ENCODE data around the gene GRM1. TPM values are rescaled to one million over a fixed set of nuclear protein-coding genes. Genes with fewer than 3 reads are reported as not detected.

The GRM1 gene
- total and polyA plus RNA-seq, 2 donors (not counting 1 experiment from before 2014, with no cell fraction given): 0.17 TPM; not detected in 1

DNA sequence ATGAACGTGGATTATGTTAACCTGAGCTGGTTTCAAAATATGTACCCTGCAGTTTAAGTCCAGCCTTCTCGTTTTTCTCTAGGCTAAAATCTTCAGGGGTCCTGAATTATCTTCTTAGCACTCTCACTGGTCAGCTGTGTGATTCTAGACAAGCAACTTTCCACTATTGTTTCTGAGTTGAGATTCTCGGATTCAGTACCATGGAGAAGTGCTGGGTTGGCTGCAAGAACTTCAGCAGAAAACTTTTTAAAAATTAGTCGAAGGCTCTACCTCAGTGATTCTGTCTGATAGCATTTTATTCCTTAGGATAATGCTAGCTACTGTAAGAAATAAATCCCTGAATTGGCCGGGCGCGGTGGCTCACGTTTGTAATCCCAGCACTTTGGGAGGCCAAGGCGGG lies 173.7 kb downstream of the GRM1 start:
- no peak for TF ChIP-seq EZH2 (IDR thresholded peaks at IDR 0.05; ENCODE audit: low read length, missing control alignments)
- TF ChIP-seq, protein P1, sequence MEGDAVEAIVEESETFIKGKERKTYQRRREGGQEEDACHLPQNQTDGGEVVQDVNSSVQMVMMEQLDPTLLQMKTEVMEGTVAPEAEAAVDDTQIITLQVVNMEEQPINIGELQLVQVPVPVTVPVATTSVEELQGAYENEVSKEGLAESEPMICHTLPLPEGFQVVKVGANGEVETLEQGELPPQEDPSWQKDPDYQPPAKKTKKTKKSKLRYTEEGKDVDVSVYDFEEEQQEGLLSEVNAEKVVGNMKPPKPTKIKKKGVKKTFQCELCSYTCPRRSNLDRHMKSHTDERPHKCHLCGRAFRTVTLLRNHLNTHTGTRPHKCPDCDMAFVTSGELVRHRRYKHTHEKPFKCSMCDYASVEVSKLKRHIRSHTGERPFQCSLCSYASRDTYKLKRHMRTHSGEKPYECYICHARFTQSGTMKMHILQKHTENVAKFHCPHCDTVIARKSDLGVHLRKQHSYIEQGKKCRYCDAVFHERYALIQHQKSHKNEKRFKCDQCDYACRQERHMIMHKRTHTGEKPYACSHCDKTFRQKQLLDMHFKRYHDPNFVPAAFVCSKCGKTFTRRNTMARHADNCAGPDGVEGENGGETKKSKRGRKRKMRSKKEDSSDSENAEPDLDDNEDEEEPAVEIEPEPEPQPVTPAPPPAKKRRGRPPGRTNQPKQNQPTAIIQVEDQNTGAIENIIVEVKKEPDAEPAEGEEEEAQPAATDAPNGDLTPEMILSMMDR (conservative IDR thresholded peaks at IDR 0.05 in 1 of 2, IDR thresholded peaks at IDR 0.05 in 1 of 2; ENCODE audit: low read depth in 1 of 2, low read length in 2 of 2): no peak
- no peak overlapping the region for H3K4me2 ChIP-seq (ENCODE audit: extremely low read depth, insufficient read depth, low read length)
- no peak overlapping the region for H3K4me3 ChIP-seq (replicated peaks in 1 of 4; ENCODE audit: control extremely low read depth in 1 of 4, insufficient read depth in 1 of 4, low read depth in 3 of 4, low read length in 4 of 4)

DNA sequence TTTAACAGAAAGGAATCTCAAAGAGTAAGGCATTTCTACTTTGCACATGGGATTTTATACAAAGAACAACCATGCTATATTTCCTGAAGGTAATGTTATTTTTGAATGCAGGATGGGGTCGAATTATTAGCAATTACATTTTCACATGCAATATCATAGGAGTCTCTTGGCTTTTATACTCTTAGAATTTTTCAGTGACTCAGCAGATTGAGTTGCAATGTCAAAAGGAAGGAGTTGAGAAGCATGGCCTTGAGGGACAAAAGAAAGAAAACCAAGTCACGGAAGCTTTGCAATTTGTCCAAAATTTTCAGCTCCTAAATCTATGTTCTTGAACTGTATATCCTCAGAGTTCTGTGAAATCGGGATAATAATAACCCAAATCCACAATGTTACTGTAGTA lies 181.1 kb downstream of the GRM1 start:
- DNase-seq (ENCODE audit: low read depth in 2 of 2): no peak
- Histone ChIP-seq H3K4me1 (ENCODE audit: control insufficient read depth, extremely low read depth, insufficient read depth, low read length) (no peaks in the 10 kb centered on the region), H3K9ac (ENCODE audit: insufficient read depth, low read length) (no peak overlapping the region), H3K36me3 (ENCODE audit: control insufficient read depth, insufficient read depth, low read length) (no peaks in the 10 kb centered on the region), H3K27ac (ENCODE audit: insufficient read depth, low read length) (no peak overlapping the region), H3K4me2 (ENCODE audit: extremely low read depth, insufficient read depth, low read length) (no peak overlapping the region), H4K20me1 (ENCODE audit: control insufficient read depth, extremely low read depth, insufficient read depth, low read length) (no peaks in the 10 kb centered on the region), H3K9me3 (ENCODE audit: control insufficient read depth, insufficient read depth, low read depth, low read length) (no peaks in the 10 kb centered on the region), H3K27me3 (ENCODE audit: control insufficient read depth, insufficient read depth, low read length) (no peaks in the 10 kb centered on the region), H2AFZ (ENCODE audit: low read length) (no peak overlapping the region), H3K79me2 (ENCODE audit: control insufficient read depth, insufficient read depth, low read length) (no peaks in the 10 kb centered on the region), H3K4me3 (replicated peaks in 1 of 4; ENCODE audit: control extremely low read depth in 1 of 4, insufficient read depth in 1 of 4, low read depth in 3 of 4, low read length in 4 of 4) (no peak overlapping the region)
- TF ChIP-seq, protein P1 (conservative IDR thresholded peaks at IDR 0.05 in 1 of 2, IDR thresholded peaks at IDR 0.05 in 1 of 2; ENCODE audit: low read depth in 1 of 2, low read length in 2 of 2): no peak
- no peak for TF ChIP-seq EZH2 (IDR thresholded peaks at IDR 0.05; ENCODE audit: low read length, missing control alignments)

More for the DNA sequence above, 173.7 kb downstream of the GRM1 start:
- H4K20me1 ChIP-seq (ENCODE audit: control insufficient read depth, extremely low read depth, insufficient read depth, low read length): no peaks in the 10 kb centered on the region
- H3K4me1 ChIP-seq (ENCODE audit: control insufficient read depth, extremely low read depth, insufficient read depth, low read length): no peaks in the 10 kb centered on the region
- H3K79me2 ChIP-seq (ENCODE audit: control insufficient read depth, insufficient read depth, low read length): no peaks in the 10 kb centered on the region
- H3K9ac ChIP-seq (ENCODE audit: insufficient read depth, low read length): no peak overlapping the region
- no peak overlapping the region for H3K27ac ChIP-seq (ENCODE audit: insufficient read depth, low read length)
- no peak for DNase-seq (ENCODE audit: low read depth in 2 of 2)
- H3K9me3 ChIP-seq (ENCODE audit: control insufficient read depth, insufficient read depth, low read depth, low read length): no peaks in the 10 kb centered on the region
- H3K36me3 ChIP-seq (ENCODE audit: control insufficient read depth, insufficient read depth, low read length): no peaks in the 10 kb centered on the region
- no peak overlapping the region for H2AFZ ChIP-seq (ENCODE audit: low read length)
- H3K27me3 ChIP-seq (ENCODE audit: control insufficient read depth, insufficient read depth, low read length): no peaks in the 10 kb centered on the region

DNA sequence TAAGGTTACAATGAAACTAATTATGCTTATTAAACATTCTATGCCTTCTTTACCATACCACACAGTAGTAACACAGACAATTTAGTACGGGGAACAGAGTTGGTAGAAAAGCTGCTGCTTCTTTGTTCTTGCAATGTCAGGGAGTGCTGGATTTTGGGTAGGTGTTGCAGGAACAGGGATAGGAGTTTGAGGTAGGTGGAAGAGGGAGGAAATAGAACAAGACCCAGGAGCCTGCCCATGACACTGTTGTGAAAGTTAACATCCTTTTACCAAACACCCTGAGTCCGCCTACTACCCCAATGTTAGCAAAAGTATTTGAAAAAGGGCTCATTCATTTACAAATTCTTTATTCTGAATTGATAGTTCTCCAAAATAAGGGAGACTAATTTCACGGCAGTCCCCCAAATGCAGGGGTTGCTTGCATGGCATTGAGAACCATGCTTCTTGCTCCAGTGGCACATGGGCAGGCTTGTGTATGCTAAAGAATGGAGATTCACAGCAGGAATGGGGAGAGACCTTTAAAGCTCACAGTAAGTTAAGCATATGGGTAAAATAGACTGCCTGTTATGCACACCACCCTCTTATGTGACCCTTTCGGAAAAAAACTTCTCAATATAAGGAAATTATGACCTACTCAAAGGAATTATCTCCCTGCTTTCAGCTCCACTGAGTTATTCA lies 181.7 kb downstream of the GRM1 start:
- H4K20me1 ChIP-seq (ENCODE audit: control insufficient read depth, extremely low read depth, insufficient read depth, low read length): no peaks in the 10 kb centered on the region
- H3K27me3 ChIP-seq (ENCODE audit: control insufficient read depth, insufficient read depth, low read length): no peaks in the 10 kb centered on the region
- H3K36me3 ChIP-seq (ENCODE audit: control insufficient read depth, insufficient read depth, low read length): no peaks in the 10 kb centered on the region
- no peak for TF ChIP-seq EZH2 (IDR thresholded peaks at IDR 0.05; ENCODE audit: low read length, missing control alignments)
- H3K9ac ChIP-seq (ENCODE audit: insufficient read depth, low read length): no peak overlapping the region
- H2AFZ ChIP-seq (ENCODE audit: low read length): no peak overlapping the region
- DNase-seq (ENCODE audit: low read depth in 2 of 2): no peak
- no peak overlapping the region for H3K4me3 ChIP-seq (replicated peaks in 1 of 4; ENCODE audit: control extremely low read depth in 1 of 4, insufficient read depth in 1 of 4, low read depth in 3 of 4, low read length in 4 of 4)
- H3K79me2 ChIP-seq (ENCODE audit: control insufficient read depth, insufficient read depth, low read length): no peaks in the 10 kb centered on the region
- H3K9me3 ChIP-seq (ENCODE audit: control insufficient read depth, insufficient read depth, low read depth, low read length): no peaks in the 10 kb centered on the region
- H3K4me2 ChIP-seq (ENCODE audit: extremely low read depth, insufficient read depth, low read length): no peak overlapping the region
- no peak overlapping the region for H3K27ac ChIP-seq (ENCODE audit: insufficient read depth, low read length)
- H3K4me1 ChIP-seq (ENCODE audit: control insufficient read depth, extremely low read depth, insufficient read depth, low read length): no peaks in the 10 kb centered on the region
